HS-27A (cell line): ENCODE results near the gene LHX3.

Experiments used
- DNase-seq: peaks from one replicate; pipeline ENCODE4 v3.0.0-alpha.2; 2012; ENCODE audit warnings: low read depth, missing footprints

The LHX3 gene

GRCh38 chr9:136207616-136208015 is 2.7 kb upstream of the LHX3 start:
- DNase-seq, result no peak

DNA sequence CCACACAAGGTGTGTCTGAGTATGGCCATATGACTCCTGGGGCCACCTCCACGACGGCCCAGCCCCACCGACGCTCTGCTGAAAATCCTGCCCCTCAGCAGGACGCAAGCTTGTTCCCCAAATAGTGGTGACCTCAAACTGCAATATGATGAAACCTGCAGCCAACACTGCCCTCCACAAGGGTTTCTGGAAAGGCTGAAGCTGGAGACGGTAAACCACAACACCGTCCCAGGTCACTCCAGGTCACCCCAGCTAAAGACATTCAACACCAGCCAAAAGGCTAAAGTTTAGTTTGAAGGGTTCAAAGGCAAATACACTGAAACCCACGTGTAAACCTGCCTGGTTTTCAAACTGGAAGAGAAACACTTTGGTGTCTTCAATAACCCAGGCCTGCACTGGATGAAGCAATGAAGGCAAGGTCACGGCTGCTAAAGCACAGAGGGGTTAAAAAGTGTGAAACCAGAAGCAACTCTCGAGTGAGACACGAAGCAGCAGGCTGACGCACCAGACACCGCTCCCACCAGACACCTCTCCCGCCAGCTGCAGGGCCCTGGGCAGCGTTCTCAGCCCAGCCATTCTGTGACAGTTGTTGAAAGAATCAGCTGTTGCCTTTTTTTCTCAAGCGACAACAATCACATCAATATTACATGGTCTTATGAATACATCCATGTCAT is 1.8 kb upstream of the LHX3 start:
- no peak for DNase-seq

DNA sequence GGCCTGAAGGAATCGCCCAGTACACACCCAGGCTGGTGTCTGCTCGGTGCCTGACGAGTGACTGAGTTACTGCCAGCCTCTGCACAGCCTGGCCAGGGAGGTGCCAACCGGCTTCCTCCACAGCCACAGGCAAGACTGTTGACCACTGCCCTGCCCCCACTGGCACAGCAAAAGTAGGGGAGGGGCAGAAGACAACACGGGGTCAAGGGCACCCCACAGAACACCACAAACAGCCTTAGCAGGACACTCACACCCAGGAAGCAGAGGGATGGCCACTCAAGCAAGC is 722 bp upstream of the LHX3 start:
- DNase-seq, result no peak

- no peak for DNase-seq
These were observed 653 bp downstream of the LHX3 start for GRCh38 chr9:136204145-136204805.

GRCh38 chr9:136203408-136204144 is 1.4 kb downstream of the LHX3 start:
- DNase-seq, result no peak

DNA sequence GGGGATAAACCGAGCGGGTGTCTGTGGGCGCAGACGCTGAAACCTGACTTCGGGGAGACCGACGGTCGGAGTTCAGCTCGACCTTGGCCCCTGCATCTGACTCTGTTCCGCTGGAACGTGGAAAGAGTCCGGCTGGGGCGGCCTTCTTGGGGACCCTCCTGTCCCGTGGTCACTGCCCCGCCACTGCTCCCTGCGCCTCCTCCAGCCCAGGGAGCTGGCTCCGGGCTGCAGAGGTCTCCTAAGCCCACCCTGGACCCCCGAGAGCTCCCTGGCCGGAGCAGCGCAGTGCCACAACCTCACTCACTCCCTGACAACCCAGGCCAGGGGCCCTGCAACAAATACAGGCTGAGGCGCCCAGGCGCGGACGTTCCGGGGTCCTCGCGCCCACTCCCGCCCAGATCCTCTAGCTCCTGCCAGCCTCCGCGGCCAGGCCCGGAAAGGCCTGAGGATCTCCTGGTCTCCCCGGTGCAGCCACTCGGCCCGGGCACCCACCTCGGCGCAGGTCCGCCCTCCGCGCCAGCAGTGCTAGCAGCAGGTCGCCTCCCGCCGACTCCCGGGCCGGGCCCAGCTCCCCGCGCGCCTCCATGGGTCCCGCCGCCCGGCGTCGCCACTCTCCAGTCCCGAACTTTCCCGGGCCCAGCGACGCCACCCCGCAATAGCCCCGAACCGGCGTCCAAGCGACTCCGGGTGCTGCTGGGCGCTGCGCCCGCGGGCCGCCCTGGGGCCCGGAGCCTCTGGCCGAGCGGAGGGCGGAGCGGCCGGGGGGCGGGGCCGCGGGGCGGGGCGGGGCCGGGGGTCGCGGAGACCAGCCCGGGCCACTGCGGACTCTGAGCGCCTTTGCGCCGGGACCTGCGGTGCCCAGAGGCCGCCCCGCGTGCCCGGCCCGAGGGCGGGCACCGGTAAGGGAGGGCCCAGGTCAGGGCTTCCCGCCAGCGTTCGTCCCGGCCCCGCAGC is 2.2 kb downstream of the LHX3 start:
- DNase-seq, result no peak

DNA sequence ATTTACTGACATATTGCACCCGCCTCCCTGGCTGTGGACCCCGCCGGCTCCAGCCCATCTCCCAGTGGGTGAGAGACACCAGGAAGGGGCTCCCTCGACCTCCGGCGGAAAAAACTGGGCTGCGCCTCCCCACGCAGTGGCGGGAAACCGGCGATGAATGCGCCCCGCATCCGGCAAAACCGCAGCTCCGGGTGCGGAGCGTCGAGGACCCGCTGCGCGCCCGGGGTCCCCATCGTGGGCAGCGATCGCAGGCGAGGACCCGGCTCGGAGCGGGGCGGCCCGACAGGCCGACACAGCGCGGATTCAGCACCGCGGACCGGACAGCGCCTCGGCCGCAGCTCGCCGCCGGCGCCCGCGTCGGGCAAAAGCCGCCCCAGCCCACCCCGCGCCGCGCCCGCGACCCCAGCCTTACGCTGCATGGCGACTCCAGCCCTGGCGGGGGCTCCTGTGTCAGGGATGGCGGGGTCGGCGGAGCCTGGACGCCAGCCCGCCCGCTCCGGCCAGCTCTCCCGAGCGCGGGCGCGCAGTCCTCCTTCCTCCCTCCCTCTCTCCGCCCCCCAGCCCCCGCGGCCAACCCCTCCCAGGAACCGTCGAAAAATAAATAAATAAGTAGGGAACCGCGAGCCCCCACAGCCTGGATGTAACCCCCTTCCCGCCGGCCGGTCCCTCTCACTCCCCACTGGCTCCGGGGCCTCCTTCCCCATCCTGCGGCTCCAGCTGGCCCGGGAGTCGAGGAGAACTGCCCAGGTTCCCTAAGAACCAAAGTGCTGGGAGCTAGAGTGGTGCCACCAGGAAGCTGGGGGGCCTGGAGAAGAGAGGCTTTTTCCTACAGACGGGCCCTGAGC is 3.1 kb downstream of the LHX3 start:
- no peak for DNase-seq

DNA sequence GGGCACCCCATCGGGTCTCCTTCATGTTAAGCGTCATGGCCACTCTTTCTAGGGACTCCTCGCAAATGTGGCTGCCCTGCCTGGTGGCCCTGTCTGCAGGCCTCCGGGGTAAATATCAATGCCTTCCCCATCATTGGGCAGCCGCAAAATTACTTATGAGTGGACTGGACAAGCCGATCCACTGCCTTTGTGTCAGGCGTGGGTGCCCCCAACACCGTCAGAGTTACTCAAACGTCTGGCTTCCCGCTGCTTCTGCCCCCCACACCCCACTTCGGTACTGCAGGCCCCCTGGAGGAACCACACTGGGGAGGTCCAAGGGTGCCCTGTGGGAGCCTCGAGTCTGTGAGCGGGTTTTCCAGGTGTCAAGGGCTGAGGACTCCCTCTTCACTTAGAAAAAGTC is 3.8 kb downstream of the LHX3 start:
- DNase-seq, result no peak

DNA sequence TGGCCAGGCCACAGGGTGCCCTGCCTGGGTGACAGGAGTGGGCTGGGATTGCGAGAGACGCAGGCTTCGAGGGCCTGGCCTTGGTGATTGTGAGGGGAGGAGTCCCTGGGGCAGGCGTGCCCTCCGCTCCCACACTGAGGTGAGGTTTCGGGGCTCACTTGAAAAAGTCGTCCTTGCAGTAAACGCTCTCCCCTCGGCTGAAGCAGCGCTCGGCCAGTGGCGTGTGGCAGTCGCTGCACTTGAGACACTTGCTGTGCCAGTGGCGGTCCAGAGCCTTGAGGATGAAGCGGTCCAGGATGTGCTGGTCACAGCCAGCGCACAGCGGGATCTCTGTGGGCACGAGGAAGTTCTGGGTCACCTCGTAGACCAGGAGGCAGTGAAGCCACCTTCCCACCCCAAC is 4.5 kb downstream of the LHX3 start:
- no peak for DNase-seq

DNA sequence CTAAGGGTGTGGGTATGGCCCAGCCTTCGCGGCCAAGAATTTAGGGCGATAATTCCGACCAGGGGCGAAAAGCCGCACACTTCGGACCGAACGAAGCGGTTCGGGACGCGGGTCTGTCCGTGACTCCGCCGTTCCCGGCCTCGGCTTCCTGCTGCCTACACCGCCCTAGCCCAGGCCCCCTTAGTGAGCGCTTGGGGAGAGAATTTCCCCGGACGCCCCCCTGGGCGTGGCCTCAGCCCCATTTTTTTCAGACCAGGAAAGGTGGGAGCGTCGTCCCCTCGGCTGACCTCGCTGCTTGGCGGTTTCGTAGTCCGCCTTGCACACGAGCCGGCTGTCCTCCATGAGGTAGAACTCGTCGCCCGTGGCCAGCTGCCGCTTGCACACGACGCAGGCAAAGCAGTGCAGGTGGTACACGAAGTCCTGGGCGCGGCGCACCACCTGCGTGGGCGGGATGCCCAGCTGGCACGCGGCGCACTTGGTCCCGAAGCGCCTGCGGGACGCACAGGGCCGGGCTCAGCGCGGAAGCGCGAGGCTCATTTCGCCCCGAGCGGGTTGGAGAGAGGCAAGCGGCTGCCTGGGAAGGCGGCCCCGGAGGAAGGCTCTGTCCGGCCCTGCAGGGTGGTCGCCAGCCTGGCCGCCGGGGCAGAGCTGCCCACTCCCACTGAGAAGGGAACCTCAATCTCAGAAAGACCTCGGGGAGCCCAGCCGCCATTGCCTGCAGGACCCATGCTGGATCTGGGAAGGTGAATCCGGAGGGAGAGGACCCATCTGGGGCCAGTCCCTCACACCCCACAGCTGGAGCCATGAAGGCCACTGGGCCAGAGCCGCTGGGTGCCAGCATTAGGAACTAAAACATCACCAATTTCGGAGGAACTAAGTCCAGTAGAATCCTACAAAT is 5.3 kb downstream of the LHX3 start:
- DNase-seq, result no peak

DNA sequence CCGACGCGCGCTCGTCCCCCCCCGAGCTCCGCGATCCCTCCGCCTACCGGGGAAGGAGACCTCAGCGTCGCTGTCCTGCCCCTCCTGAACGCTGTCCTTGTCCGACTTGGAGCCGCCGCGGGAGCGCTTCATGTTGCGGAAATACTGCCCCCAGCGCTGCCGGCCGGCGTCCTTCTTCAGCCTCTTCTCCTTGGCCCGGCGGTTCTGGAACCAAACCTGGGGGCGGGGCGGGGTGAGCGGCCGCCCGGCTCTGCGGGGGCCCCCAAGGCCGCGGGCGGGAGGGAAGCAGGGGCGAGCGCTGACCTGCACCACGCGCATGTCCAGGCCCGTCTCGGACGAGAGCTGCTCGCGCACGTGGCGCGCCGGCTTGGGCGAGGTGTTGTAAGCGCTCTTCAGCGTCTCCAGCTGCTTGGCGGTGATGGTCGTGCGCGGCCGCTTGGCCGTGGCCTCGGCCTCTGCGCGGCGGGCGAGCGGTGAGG is 6.3 kb downstream of the LHX3 start:
- no peak for DNase-seq

- DNase-seq, result no peak
These were observed 6.9 kb downstream of the LHX3 start for GRCh38 chr9:136197930-136198604.

DNA sequence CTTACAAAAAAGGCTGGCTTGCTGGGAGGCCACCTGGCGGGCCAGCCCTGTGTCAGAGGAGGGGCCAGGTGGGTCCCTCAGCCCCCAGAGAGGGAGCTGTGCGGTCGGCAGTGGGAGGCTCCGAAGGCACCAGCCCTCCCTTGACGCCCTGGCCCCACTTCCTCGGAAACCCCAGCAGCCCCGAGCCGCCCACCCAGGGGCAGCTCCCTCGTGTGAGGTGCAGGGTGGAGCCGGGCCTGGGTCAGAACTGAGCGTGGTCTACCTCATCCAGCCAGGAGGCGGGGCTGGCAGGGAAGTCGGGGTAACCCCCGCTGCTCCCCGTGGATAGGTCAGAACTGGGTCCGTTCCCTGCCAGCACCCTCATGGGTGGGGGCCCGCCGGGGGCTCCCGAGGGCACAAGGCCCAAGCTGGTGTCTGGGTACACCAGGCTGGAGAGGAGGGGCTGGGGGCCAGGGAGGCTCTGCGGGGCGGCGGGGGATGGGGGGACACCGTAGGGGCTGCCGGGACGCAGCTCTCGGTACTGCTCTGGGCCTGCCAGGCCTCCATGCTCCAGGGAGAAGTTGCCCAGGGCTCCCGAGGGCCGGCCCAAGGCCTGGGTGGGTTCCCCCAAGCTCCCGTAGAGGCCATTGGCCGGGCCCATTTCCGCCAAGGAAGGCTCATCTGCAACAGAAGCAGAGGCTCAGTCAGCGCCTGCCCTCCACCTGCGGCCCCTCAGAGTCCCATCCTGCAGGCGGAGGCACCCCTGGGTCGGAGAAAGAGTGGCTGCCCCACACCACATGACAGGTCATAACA is 7.6 kb downstream of the LHX3 start:
- no peak for DNase-seq

DNA sequence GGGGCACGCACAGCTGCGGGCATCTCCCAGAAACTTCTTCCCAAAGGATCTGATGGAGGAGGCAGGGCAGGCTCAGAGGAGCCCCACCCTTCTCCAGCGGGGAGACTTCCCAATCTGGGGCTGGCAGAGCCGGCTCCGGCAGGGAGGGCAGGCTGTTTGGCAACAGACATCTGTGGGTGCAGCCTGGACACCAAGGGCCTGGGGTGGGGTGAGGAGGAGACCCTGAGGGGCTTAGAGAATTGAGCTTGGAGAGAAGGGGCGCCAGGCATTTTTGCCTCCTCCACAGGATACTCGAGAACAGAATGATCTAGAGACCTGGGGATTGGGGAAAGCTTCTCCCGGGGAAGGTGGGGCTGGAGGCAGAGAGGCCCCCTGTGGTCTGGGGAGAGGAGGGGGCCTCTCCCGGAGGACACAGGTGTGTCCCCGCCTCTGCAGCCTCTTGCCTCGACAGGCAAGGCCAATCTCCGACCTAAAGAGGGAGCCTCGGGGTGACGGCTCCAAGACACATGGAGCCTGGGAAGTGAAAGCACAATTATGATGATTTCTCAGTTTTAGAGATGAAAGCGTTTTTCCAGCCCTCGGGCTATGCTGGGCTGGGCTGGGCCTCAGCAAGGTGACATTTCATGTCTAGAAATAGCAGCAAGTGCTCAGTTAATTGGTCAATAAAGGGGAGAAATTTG is 8.4 kb downstream of the LHX3 start:
- DNase-seq, result no peak

DNA sequence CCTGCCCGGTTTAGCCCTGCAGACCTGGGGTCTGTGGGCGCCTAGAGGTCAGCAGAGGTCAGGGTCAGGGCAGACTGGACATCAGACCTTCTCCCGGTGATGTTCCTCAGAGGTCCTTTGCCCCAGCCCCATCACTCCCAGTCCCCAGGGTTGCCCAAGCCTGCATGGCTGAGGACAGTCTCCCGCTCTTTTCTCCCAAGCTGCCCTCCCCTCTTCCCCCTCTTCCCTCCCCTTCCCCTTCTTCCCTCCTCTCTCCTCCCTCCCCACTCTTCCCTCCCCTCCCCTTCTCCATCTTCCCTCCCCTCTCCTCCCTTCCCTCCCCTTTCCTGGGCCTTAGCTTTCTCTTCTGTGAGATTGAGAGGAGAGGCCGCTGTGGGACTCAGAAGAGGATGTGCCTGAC is 10.4 kb downstream of the LHX3 start:
- no peak for DNase-seq

DNA sequence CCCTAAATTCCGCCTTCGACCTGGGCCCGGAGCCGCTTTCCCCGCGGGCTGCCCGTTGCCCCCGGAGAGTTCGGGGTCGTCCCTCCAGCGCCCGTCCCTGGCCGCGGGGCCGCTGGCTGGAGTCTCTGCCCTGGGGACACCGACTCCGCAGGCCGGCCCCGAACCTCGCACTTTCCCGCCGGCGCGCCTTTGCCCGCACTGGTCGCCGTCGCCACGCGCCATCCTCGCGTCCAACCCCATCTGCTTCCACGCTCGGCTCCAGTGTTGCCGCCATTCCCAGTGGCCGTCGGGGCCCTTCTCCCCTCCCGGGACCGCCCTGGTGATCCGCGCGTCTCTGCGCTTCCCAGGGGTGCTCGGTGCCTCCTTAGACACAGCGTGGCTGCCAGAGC is 11.0 kb downstream of the LHX3 start:
- DNase-seq, result no peak

- DNase-seq, result no peak
These were observed 11.6 kb downstream of the LHX3 start for GRCh38 chr9:136193127-136193890.
